Vagina (tissue), 2 donors: ENCODE measurements around the gene SCYL2.

Experiments used
- CTCF ChIP-seq, 3 experiments: fragments of 450-650 bp in 2 of 3; fragments of 200-600 bp in 1 of 3; sonication (generic) in 1 of 3; IDR thresholded peaks; one replicate each; pipeline ENCODE4 v1.5.1; 2017 to 2019; ENCODE audit warnings: antibody characterized with exemption in 3 of 3, mild to moderate bottlenecking in 2 of 3, moderate library complexity in 2 of 3
- POLR2A ChIP-seq, 2 donors: fragments of 450-650 bp; IDR thresholded peaks; one replicate each; pipeline ENCODE4 v1.6.1; 2017; ENCODE audit warnings: antibody characterized with exemption in 2 of 2, mild to moderate bottlenecking in 2 of 2, moderate library complexity in 2 of 2
- POLR2AphosphoS5 ChIP-seq, 2 donors: sonication (generic); formaldehyde crosslinking; IDR thresholded peaks; one replicate each; pipeline ENCODE4 v1.9.0; 2017; ENCODE audit warnings: antibody characterized with exemption in 2 of 2, mild to moderate bottlenecking in 2 of 2, low read depth in 1 of 2; ENCODE audit not compliant: insufficient read depth in 1 of 2

- no peak for TF ChIP-seq POLR2AphosphoS5 (IDR thresholded peaks at IDR 0.05; ENCODE audit: insufficient read depth in 1 of 2, low read depth in 1 of 2)
- TF ChIP-seq CTCF (IDR thresholded peaks at IDR 0.05): no peak
- TF ChIP-seq POLR2A (IDR thresholded peaks at IDR 0.05): no peak
Measured at GRCh38 chr12:100381379-100381778, 114.4 kb downstream of the SCYL2 start.
